Measurements from ENCODE around the gene SPSB4.
"Not testable (repeated sequence)": the region's sequence is repeated elsewhere in the genome, so short reads cannot be mapped to it uniquely, and the experiment has no call there.

SPSB4 gene

DNA sequence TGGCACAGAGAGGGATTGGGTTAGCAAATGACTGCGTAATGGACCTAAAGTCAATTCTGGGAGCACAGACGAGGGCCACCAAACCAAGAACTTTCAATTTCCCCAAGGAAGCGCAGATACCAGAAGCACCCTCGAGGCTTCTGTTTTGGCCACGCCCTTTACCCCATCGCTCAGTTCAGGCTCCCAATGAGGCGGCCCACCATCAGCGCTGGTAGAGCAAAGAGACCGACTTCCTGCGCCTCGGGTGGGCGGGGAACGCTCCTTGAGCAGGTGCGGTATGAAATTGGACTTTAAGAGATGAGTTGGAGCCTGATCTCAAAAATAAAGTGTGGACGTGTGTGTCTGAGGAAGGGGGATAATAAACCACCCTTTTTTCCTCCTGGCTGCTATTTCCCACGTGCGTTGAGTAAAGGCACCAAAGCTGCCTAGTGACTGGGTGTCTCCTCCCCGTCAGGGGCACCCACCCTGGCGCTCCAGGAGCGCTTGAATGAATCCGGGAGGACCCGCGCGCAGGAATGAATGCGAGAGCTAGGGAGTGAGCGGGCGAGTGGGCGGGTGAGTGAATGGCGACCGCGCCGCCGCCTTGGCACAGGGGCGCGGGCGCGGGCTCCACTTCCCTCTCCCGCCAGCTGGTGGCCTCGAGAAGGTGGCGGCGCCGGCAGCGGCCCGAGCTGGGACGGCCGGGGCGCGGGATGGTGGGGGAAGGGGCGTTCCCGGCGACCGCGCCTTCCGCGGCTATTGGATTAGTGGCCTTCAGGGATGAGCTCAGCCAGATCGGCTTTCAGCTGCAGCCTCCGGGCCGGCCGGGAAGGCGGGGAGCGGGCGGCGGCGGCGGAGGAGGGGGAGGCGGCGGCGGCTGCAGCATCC is at the start of gene SPSB4:
TSS of gene SPSB4 (plus strand) at position 772 of the 867 bp plus-strand sequence. CDS start 14,758 bp downstream, outside the sequence.
- H3K36me3 ChIP-seq (ENCODE audit: insufficient read depth, low read length), result no peaks in the 10 kb centered on the region
- no peak within 1 kb of the TSS for H3K27ac ChIP-seq
- H3K9me3 ChIP-seq (ENCODE audit: low read depth, low read length), result no peaks in the 10 kb centered on the region
- peak within 1 kb of the TSS; percentile 71 for H3K4me3 ChIP-seq
- DNase-seq (ENCODE audit: low read depth, low spot score), result no peak
- TF ChIP-seq POLR2AphosphoS5 (IDR thresholded peaks at IDR 0.05; ENCODE audit: borderline replicate concordance, low read depth, low read length) (no peak), EZH2 (IDR thresholded peaks at IDR 0.05) (no peak), FOXP2 (optimal IDR thresholded peaks at IDR 0.05; ENCODE audit: control extremely low read depth, extremely low read length, insufficient read depth) (no peak)
- no peak within 1 kb of the TSS for H3K9ac ChIP-seq (ENCODE audit: insufficient read length)

DNA sequence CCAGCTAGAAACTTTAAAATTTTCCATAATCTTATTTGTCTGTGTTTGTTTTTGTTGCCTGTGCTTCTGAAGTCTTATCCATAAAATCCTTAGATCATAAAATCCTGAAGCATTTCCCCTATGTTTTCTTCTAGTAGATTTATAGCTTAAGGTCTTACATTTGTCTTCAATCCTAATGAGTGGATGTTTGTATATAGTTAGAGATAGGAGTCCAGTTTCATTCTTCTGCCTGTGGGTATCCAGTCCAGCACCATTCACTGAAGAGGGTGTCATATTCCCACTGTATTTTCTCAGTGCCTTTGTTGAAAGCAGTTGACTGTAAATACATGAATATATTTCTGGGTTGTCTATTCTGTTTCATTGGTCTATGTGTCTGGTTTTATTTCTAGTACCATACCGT is 44.8 kb upstream of the SPSB4 start:
- no peak for TF ChIP-seq FOXP2 (optimal IDR thresholded peaks at IDR 0.05; ENCODE audit: control extremely low read depth, extremely low read length, insufficient read depth)
- H3K9ac ChIP-seq (ENCODE audit: insufficient read length), result no peak overlapping the region
- H3K4me3 ChIP-seq, result no peak overlapping the region
- no peak overlapping the region for H3K27ac ChIP-seq
- no peaks in the 10 kb centered on the region for H3K36me3 ChIP-seq (ENCODE audit: insufficient read depth, low read length)
- DNase-seq (ENCODE audit: low read depth, low spot score), result no peak
- H3K9me3 ChIP-seq (ENCODE audit: low read depth, low read length), result no peaks in the 10 kb centered on the region

DNA sequence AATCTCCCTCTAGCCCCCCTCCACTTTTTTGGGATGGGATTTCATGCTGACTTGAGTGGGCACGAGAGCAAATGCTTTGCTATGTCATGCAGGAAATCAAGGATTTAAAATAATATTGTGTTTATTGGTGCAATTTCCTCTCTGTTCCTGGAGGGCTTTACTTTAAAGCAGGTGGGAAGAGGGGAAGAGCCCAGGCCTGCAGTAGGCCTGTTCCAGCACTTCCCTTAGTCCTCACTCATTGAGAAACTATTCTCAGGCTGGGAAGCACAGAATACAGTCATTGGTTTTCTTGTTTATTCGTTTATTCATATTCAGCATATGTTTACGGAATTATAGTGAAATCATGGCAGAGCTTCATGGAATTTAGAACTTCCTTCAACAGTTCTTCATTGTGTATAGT is 41.7 kb upstream of the SPSB4 start:
- H3K9me3 ChIP-seq (ENCODE audit: low read depth, low read length), result no peaks in the 10 kb centered on the region
- H3K4me3 ChIP-seq, result no peak overlapping the region
- DNase-seq (ENCODE audit: low read depth, low spot score), result no peak
- H3K27ac ChIP-seq, result no peak overlapping the region
- TF ChIP-seq EZH2 (IDR thresholded peaks at IDR 0.05), result no peak
- TF ChIP-seq FOXP2 (optimal IDR thresholded peaks at IDR 0.05; ENCODE audit: control extremely low read depth, extremely low read length, insufficient read depth), result no peak
- TF ChIP-seq POLR2AphosphoS5 (IDR thresholded peaks at IDR 0.05; ENCODE audit: borderline replicate concordance, low read depth, low read length), result no peak
- no peaks in the 10 kb centered on the region for H3K36me3 ChIP-seq (ENCODE audit: insufficient read depth, low read length)
- H3K9ac ChIP-seq (ENCODE audit: insufficient read length), result no peak overlapping the region

DNA sequence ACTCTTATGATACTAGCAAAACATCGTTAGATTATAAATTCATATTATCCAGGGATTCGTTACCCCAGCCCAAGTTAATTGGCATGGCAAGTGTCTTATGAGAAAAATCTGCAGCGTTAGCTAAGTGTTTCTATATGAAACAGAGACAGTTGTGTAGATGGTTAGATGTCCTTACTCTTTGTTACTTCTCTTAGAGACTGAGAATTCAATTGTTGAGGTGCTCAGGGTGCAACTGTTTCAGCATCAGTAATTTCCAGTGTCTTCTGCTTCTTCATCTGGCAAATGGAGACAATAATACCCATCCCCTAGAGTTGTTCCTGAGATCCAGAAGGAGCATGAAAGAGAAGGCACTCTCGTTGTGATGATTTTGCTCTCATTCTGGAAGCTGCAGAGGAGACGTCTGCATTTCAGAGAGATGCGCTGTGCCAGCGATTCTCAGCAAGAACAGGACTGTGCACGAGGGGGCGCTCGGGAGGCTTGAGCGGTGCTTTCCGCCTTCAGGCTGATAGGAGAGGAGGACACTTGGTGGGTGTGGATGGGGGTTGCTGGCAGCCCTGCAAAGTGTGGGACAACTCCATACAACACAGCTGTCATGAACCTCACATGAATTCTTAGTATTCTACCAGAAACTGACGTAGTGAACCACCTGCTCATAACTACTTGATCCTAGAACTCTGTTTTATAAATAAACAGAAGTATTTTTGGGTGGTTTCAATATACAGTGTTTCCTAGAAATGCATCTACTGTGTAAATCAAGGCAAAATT is 39.7 kb upstream of the SPSB4 start:
- H3K9me3 ChIP-seq (ENCODE audit: low read depth, low read length), result no peaks in the 10 kb centered on the region
- peak; percentile 18 for DNase-seq (ENCODE audit: low read depth, low spot score)
- no peak overlapping the region for H3K4me3 ChIP-seq
- TF ChIP-seq FOXP2 (optimal IDR thresholded peaks at IDR 0.05; ENCODE audit: control extremely low read depth, extremely low read length, insufficient read depth) (no peak), EZH2 (IDR thresholded peaks at IDR 0.05) (no peak), POLR2AphosphoS5 (IDR thresholded peaks at IDR 0.05; ENCODE audit: borderline replicate concordance, low read depth, low read length) (no peak)
- no peak overlapping the region for H3K27ac ChIP-seq
- no peaks in the 10 kb centered on the region for H3K36me3 ChIP-seq (ENCODE audit: insufficient read depth, low read length)
- H3K9ac ChIP-seq (ENCODE audit: insufficient read length), result no peak overlapping the region

DNA sequence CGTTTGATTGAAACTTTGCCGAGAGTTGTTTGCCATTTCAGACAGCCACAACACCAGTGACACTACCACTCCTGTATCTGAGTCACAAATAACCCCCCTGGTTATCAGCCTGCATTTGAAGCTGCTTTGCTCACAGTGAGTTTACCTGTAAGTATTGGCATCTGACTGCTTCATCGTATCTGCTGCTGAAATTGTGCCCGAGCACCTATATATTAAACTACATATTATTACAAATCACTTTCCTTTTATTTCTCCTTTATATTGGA is 39.2 kb upstream of the SPSB4 start:
- no peak for DNase-seq (ENCODE audit: low read depth, low spot score)
- Histone ChIP-seq H3K4me3 (no peak overlapping the region), H3K9me3 (ENCODE audit: low read depth, low read length) (no peaks in the 10 kb centered on the region), H3K27ac (no peak overlapping the region), H3K36me3 (ENCODE audit: insufficient read depth, low read length) (no peaks in the 10 kb centered on the region), H3K9ac (ENCODE audit: insufficient read length) (no peak overlapping the region)
- TF ChIP-seq EZH2 (IDR thresholded peaks at IDR 0.05) (no peak), FOXP2 (optimal IDR thresholded peaks at IDR 0.05; ENCODE audit: control extremely low read depth, extremely low read length, insufficient read depth) (no peak), POLR2AphosphoS5 (IDR thresholded peaks at IDR 0.05; ENCODE audit: borderline replicate concordance, low read depth, low read length) (no peak)

DNA sequence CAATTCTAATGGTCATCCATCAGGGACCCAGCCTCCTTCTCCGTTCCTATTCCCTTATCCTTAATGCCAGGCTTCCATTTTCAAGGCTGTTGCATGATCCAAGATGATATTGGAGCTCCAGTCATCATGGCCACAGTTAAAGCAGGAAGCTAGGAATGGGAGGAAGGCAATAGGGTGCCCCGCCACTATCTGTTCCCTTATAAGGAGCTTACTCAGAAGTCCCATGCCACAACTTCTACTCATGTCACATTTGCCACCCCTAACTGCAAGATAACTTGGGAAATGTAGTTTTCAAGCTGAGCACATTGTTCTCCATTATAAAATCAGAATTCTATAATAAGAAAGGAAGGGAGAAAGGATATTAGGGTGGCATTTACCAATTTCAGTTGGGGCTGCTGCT is 38.6 kb upstream of the SPSB4 start:
- Histone ChIP-seq H3K9ac (ENCODE audit: insufficient read length) (no peak overlapping the region), H3K9me3 (ENCODE audit: low read depth, low read length) (no peaks in the 10 kb centered on the region), H3K36me3 (ENCODE audit: insufficient read depth, low read length) (no peaks in the 10 kb centered on the region), H3K4me3 (no peak overlapping the region), H3K27ac (no peak overlapping the region)
- no peak for DNase-seq (ENCODE audit: low read depth, low spot score)
- TF ChIP-seq FOXP2 (optimal IDR thresholded peaks at IDR 0.05; ENCODE audit: control extremely low read depth, extremely low read length, insufficient read depth) (no peak), EZH2 (IDR thresholded peaks at IDR 0.05) (no peak), POLR2AphosphoS5 (IDR thresholded peaks at IDR 0.05; ENCODE audit: borderline replicate concordance, low read depth, low read length) (no peak)

DNA sequence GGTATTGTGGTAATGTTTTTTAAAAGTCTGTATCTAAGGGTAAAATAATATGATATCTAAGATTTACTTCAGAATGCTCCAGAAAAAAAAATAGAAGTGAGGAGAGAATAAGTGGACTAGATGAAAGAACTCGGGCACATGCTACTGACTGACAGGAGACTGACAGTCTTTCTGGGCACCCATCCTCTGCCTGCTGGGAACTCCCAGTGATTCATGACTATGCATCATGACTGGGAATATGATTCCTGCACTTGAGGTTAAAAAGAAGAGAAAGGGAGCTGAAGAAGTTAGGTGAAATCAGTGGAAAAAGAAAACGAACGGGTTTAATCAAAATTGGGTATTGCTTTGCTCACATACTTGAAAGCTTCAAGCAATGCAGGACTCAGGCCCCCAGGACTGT is 35.7 kb upstream of the SPSB4 start:
- Histone ChIP-seq H3K36me3 (ENCODE audit: insufficient read depth, low read length) (no peaks in the 10 kb centered on the region), H3K27ac (no peak overlapping the region), H3K9ac (ENCODE audit: insufficient read length) (no peak overlapping the region), H3K9me3 (ENCODE audit: low read depth, low read length) (no peaks in the 10 kb centered on the region), H3K4me3 (no peak overlapping the region)
- TF ChIP-seq EZH2 (IDR thresholded peaks at IDR 0.05) (no peak), POLR2AphosphoS5 (IDR thresholded peaks at IDR 0.05; ENCODE audit: borderline replicate concordance, low read depth, low read length) (no peak), FOXP2 (optimal IDR thresholded peaks at IDR 0.05; ENCODE audit: control extremely low read depth, extremely low read length, insufficient read depth) (no peak)
- no peak for DNase-seq (ENCODE audit: low read depth, low spot score)

DNA sequence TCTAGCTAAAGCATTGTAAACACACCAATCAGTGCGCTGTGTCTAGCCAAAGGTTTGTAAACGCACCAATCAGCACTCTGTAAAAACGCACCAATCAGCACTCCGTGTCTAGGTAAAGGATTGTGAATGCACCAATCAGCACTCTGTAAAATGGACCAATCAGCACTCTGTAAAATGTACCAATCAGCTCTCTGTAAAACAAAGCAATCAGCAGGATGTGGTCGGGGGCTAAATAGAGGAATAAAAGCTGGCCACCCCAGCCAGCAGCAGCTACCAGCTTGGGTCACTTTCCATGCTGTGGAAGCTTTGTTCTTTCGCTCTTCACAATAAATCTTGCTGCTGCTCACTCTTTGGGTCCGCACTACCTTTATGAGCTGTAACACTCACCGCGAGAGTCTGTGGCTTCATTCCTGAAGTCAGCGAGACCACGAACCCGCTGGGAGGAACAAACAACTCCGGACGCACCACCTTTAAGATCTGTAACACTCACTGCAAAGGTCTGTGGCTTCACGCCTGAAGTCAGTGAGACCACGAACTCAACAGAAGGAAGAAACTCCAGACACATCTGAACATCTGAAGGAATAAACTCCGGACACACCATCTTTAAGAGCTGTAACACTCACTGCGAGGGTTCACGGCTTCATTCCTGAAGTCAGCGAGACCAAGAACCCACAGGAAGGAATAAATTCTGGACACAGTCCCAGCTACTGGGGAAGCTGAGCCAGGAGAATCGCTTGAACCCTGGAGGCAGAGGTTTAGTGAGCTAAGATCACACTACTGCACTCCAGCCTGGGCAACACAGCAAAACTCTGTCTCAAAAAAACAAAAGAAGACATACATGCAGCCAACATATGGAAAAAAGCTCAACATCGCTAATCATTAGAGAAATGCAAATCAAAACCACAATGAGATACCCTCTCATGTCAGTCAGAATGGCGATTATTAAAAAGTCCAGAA is 33.5 kb upstream of the SPSB4 start:
- H3K9ac ChIP-seq (ENCODE audit: insufficient read length); H3K9me3 ChIP-seq (ENCODE audit: low read depth, low read length); H3K36me3 ChIP-seq (ENCODE audit: insufficient read depth, low read length); DNase-seq (ENCODE audit: low read depth, low spot score); H3K27ac ChIP-seq; H3K4me3 ChIP-seq: not testable (repeated sequence)
